ENCODE measurements around the gene TIAM1. TPM values are rescaled to one million over a fixed set of nuclear protein-coding genes. Genes with fewer than 3 reads are reported as not detected.

Gene TIAM1
- total and polyA plus RNA-seq, 2 experiments from 2014 or later, result 3.2 to 7.6 TPM

- no peaks in the 10 kb centered on the region for H3K79me2 ChIP-seq (ENCODE audit: insufficient read depth)
- H3K36me3 ChIP-seq (ENCODE audit: low read depth), result no peaks in the 10 kb centered on the region
- 62 to 72% methylated on average over 6 to 7 of the region's 7 CpGs for WGBS, 2 experiments (ENCODE audit: low coverage in 1 of 2, low lambda C conversion rate in 2 of 2, missing lambda C conversion rate in 2 of 2)
- H3K4me3 ChIP-seq, result no peak overlapping the region
- no peak for DNase-seq
- H3K4me1 ChIP-seq (ENCODE audit: insufficient read depth), result 0 out of 2 replicates have a peak, but pooled peaks cover 4% of the 10 kb centered on the region
- H3K27me3 ChIP-seq (replicated peaks; ENCODE audit: insufficient read depth), result no peaks in the 10 kb centered on the region
- no peaks in the 10 kb centered on the region for H4K20me1 ChIP-seq (ENCODE audit: insufficient read depth)
- H3K9me3 ChIP-seq (ENCODE audit: low read depth), result no peaks in the 10 kb centered on the region
- no peak overlapping the region for H3K9ac ChIP-seq
- in situ Hi-C loops (cut with MboI), result no loop called here
- 0 out of 2 replicates have a peak, but pooled peaks cover 5% of the 10 kb centered on the region for H3F3A ChIP-seq (ENCODE audit: insufficient read depth)
- H3K9me2 ChIP-seq (ENCODE audit: insufficient read depth), result no peaks in the 10 kb centered on the region
- H3K27ac ChIP-seq, result no peak overlapping the region
- no peak for TF ChIP-seq EZH2 (IDR thresholded peaks at IDR 0.05; ENCODE audit: insufficient read depth, poor library complexity, severe bottlenecking)
- TF ChIP-seq EZH2phosphoT487 (IDR thresholded peaks at IDR 0.05; ENCODE audit: insufficient read depth, low read depth), result no peak
- no peak overlapping the region for H3K4me2 ChIP-seq (ENCODE audit: unreplicated experiment)
- no peak overlapping the region for H2AFZ ChIP-seq
These were observed 201.5 kb downstream of the TIAM1 start for GRCh38 chr21:31142600-31142999.

DNA sequence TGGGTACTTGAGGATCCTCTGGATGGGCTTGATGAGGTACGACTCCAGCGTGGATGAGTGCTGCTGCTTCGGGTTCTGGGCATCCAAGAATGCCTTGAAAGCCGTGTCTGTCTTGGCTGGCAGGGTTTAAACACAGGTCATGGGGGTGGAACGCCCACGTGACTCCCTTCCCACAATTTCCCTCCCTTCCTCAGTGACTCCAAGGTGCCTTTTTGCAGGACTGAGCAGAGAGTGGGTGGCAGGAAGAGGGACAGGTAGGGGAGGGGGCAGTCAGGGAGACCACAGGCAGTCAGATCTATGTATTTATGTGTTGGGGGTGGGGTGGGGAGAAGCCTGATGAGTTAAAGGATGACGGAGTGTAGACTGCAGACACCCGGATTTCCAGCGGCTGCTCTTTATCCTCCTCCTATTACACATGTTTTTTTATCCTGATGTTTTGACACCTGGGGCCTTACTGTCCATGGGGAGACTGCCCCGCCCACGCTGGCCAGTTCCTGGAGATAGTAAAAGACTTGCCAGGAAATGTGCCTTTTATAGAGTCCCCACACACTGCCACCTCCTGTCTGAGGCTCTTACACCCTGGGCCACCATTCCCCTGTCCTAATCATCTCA is 202.6 kb downstream of the TIAM1 start:
- Histone ChIP-seq H3K27me3 (replicated peaks; ENCODE audit: insufficient read depth) (no peaks in the 10 kb centered on the region), H3K4me3 (no peak overlapping the region), H3K9me2 (ENCODE audit: insufficient read depth) (no peaks in the 10 kb centered on the region), H3F3A (ENCODE audit: insufficient read depth) (0 out of 2 replicates have a peak, but pooled peaks cover 5% of the 10 kb centered on the region), H4K20me1 (ENCODE audit: insufficient read depth) (no peaks in the 10 kb centered on the region), H3K27ac (no peak overlapping the region), H3K4me1 (ENCODE audit: insufficient read depth) (peaks cover 3% of the 10 kb centered on the region; the same call in 1 of the 2 replicates), H3K36me3 (ENCODE audit: low read depth) (no peaks in the 10 kb centered on the region), H3K9ac (no peak overlapping the region), H3K9me3 (ENCODE audit: low read depth) (no peaks in the 10 kb centered on the region), H2AFZ (no peak overlapping the region), H3K79me2 (ENCODE audit: insufficient read depth) (no peaks in the 10 kb centered on the region), H3K4me2 (ENCODE audit: unreplicated experiment) (no peak overlapping the region)
- 80 to 81% methylated on average over 11 of the region's 11 CpGs for WGBS, 2 experiments (ENCODE audit: low coverage in 1 of 2, low lambda C conversion rate in 2 of 2, missing lambda C conversion rate in 2 of 2)
- in situ Hi-C loops (cut with MboI), result no loop called here
- DNase-seq, result no peak
- TF ChIP-seq EZH2 (IDR thresholded peaks at IDR 0.05; ENCODE audit: insufficient read depth, poor library complexity, severe bottlenecking) (no peak), EZH2phosphoT487 (IDR thresholded peaks at IDR 0.05; ENCODE audit: insufficient read depth, low read depth) (no peak)

GRCh38 chr21:31140676-31141075 is 203.4 kb downstream of the TIAM1 start:
- Histone ChIP-seq H3K9ac (no peak overlapping the region), H3K4me3 (no peak overlapping the region), H3K79me2 (ENCODE audit: insufficient read depth) (no peaks in the 10 kb centered on the region), H3F3A (ENCODE audit: insufficient read depth) (0 out of 2 replicates have a peak, but pooled peaks cover 5% of the 10 kb centered on the region), H2AFZ (no peak overlapping the region), H3K36me3 (ENCODE audit: low read depth) (no peaks in the 10 kb centered on the region), H3K27me3 (replicated peaks; ENCODE audit: insufficient read depth) (no peaks in the 10 kb centered on the region), H3K9me3 (ENCODE audit: low read depth) (no peaks in the 10 kb centered on the region), H4K20me1 (ENCODE audit: insufficient read depth) (no peaks in the 10 kb centered on the region), H3K4me1 (ENCODE audit: insufficient read depth) (peaks cover 3% of the 10 kb centered on the region; the same call in 1 of the 2 replicates), H3K9me2 (ENCODE audit: insufficient read depth) (no peaks in the 10 kb centered on the region), H3K4me2 (ENCODE audit: unreplicated experiment) (no peak overlapping the region), H3K27ac (no peak overlapping the region)
- TF ChIP-seq EZH2 (IDR thresholded peaks at IDR 0.05; ENCODE audit: insufficient read depth, poor library complexity, severe bottlenecking) (no peak), EZH2phosphoT487 (IDR thresholded peaks at IDR 0.05; ENCODE audit: insufficient read depth, low read depth) (no peak)
- in situ Hi-C loops (cut with MboI), result no loop called here
- no peak for DNase-seq

GRCh38 chr21:31140025-31140424 is 204.0 kb downstream of the TIAM1 start:
- in situ Hi-C loops (cut with MboI), result no loop called here
- Histone ChIP-seq H3F3A (ENCODE audit: insufficient read depth) (0 out of 2 replicates have a peak, but pooled peaks cover 5% of the 10 kb centered on the region), H2AFZ (no peak overlapping the region), H3K36me3 (ENCODE audit: low read depth) (no peaks in the 10 kb centered on the region), H3K4me1 (ENCODE audit: insufficient read depth) (peaks cover 3% of the 10 kb centered on the region; the same call in 1 of the 2 replicates), H3K9ac (no peak overlapping the region), H3K9me3 (ENCODE audit: low read depth) (no peaks in the 10 kb centered on the region), H3K27me3 (replicated peaks; ENCODE audit: insufficient read depth) (no peaks in the 10 kb centered on the region), H3K9me2 (ENCODE audit: insufficient read depth) (no peaks in the 10 kb centered on the region), H3K4me2 (ENCODE audit: unreplicated experiment) (no peak overlapping the region), H3K4me3 (no peak overlapping the region), H3K79me2 (ENCODE audit: insufficient read depth) (no peaks in the 10 kb centered on the region), H4K20me1 (ENCODE audit: insufficient read depth) (no peaks in the 10 kb centered on the region), H3K27ac (no peak overlapping the region)
- DNase-seq, result no peak
- TF ChIP-seq EZH2phosphoT487 (IDR thresholded peaks at IDR 0.05; ENCODE audit: insufficient read depth, low read depth) (no peak), EZH2 (IDR thresholded peaks at IDR 0.05; ENCODE audit: insufficient read depth, poor library complexity, severe bottlenecking) (no peak)
- 97 to 100% methylated on average over 1 of the region's 1 CpG for WGBS, 2 experiments (ENCODE audit: low coverage in 1 of 2, low lambda C conversion rate in 2 of 2, missing lambda C conversion rate in 2 of 2)

All from GM23248 (cell line).